Stimulated activated CD8-positive, alpha-beta memory T cell treated with anti-CD3 and anti-CD28 coated beads, Interleukin-7, amount 100 ng/mL, for 48 hours (primary cell): ENCODE measurements around the gene SLC26A5.
"Not testable (repeated sequence)": the region's sequence is repeated elsewhere in the genome, so short reads cannot be mapped to it uniquely, and the experiment has no call there.

Experiments
- DNase-seq, 2 donors: peaks; one replicate each; pipeline ENCODE4 v3.0.0-alpha.2; 2020; ENCODE audit warnings: low read depth in 1 of 2; ENCODE audit errors: extremely low read depth in 1 of 2

SLC26A5 gene

GRCh38 chr7:103446049-103446520 is at the start of gene SLC26A5:
SLC26A5 (minus strand) TSS chr7:103446207; CDS start chr7:103421514, 24,693 bp downstream.
- DNase-seq, result no peak

GRCh38 chr7:103487419-103487818 is 41.4 kb upstream of the SLC26A5 start:
- no peak for DNase-seq

- not testable (repeated sequence) for DNase-seq
These were observed 40.9 kb upstream of the SLC26A5 start for GRCh38 chr7:103486873-103487272.

GRCh38 chr7:103480771-103481170 is 34.8 kb upstream of the SLC26A5 start:
- DNase-seq, result no peak

- DNase-seq, result no peak
These were observed 28.9 kb upstream of the SLC26A5 start for GRCh38 chr7:103474956-103475355.

- DNase-seq, result no peak
These were observed 23.3 kb upstream of the SLC26A5 start for GRCh38 chr7:103469095-103469948.

- DNase-seq, result no peak
These were observed 20.8 kb upstream of the SLC26A5 start for GRCh38 chr7:103466814-103467213.

- DNase-seq, result no peak
These were observed 16.4 kb upstream of the SLC26A5 start for GRCh38 chr7:103462358-103462757.

- DNase-seq, result peak in 1 of 2 donors; percentile 11
These were observed 1.3 kb upstream of the SLC26A5 start for GRCh38 chr7:103447073-103447960.

GRCh38 chr7:103445228-103446048 is 569 bp downstream of the SLC26A5 start:
- no peak for DNase-seq

GRCh38 chr7:103439661-103440060 is 6.3 kb downstream of the SLC26A5 start:
- no peak for DNase-seq

GRCh38 chr7:103437623-103438022 is 8.4 kb downstream of the SLC26A5 start:
- no peak for DNase-seq

GRCh38 chr7:103432712-103433111 is 13.3 kb downstream of the SLC26A5 start:
- no peak for DNase-seq

GRCh38 chr7:103425177-103425576 is 20.8 kb downstream of the SLC26A5 start:
- DNase-seq, result no peak

GRCh38 chr7:103423467-103424179 is 22.4 kb downstream of the SLC26A5 start:
- no peak for DNase-seq

GRCh38 chr7:103420857-103421384 is 25.1 kb downstream of the SLC26A5 start:
- DNase-seq, result no peak

GRCh38 chr7:103418241-103418640 is 27.8 kb downstream of the SLC26A5 start:
- DNase-seq, result no peak

GRCh38 chr7:103413407-103413806 is 32.6 kb downstream of the SLC26A5 start:
- no peak for DNase-seq

GRCh38 chr7:103412151-103412550 is 33.9 kb downstream of the SLC26A5 start:
- no peak for DNase-seq
